ENCODE data around the gene MAPRE2. TPM values are rescaled to one million over a fixed set of nuclear protein-coding genes. Genes with fewer than 3 reads are reported as not detected.

The MAPRE2 gene
- total and polyA plus RNA-seq, 2 of the 13 experiments (the other 11 are each of a cell fraction or from before 2014, with no cell fraction given) = 34.5 to 67.9 TPM

GRCh38 chr18:35041815-35042387 is 688 bp downstream of the MAPRE2 start (continued):
- no peak for TF ChIP-seq ZBTB43 (CRISPR knock-in tag; conservative IDR thresholded peaks at IDR 0.05)
- TF ChIP-seq PPARG (CRISPR knock-in tag; conservative IDR thresholded peaks at IDR 0.05) = no peak
- no peak for TF ChIP-seq NR3C1 (CRISPR knock-in tag; IDR thresholded peaks at IDR 0.05)
- TF ChIP-seq ZNF558 (CRISPR knock-in tag; IDR thresholded peaks at IDR 0.05; ENCODE audit: borderline replicate concordance) = no peak
- TF ChIP-seq ZNF777 (CRISPR knock-in tag; IDR thresholded peaks at IDR 0.05) = 0 out of 2 replicates have a peak, but pooled peaks have one; percentile 11
- no peak for TF ChIP-seq PRMT3 (CRISPR knock-in tag; IDR thresholded peaks at IDR 0.05; ENCODE audit: borderline replicate concordance, low read depth)
- no peak for TF ChIP-seq ZNF687 (CRISPR knock-in tag; IDR thresholded peaks at IDR 0.05)
- no peak for TF ChIP-seq ZNF460 (CRISPR knock-in tag; IDR thresholded peaks at IDR 0.05; ENCODE audit: borderline replicate concordance)
- 0 out of 2 replicates have a peak, but pooled peaks have one; percentile 10 for TF ChIP-seq ZNF142 (CRISPR knock-in tag; IDR thresholded peaks at IDR 0.05)
- no peak for TF ChIP-seq ZFAT (CRISPR knock-in tag; conservative IDR thresholded peaks at IDR 0.05)
- no peak for TF ChIP-seq MEIS2 (CRISPR knock-in tag; IDR thresholded peaks at IDR 0.05)
- TF ChIP-seq TEAD2 (CRISPR knock-in tag; IDR thresholded peaks at IDR 0.05) = no peak
- no peak for TF ChIP-seq HES4 (CRISPR knock-in tag; IDR thresholded peaks at IDR 0.05; ENCODE audit: borderline replicate concordance)
- no peak for TF ChIP-seq IKZF5 (CRISPR knock-in tag; IDR thresholded peaks at IDR 0.05)
- no peak for TF ChIP-seq ATM (IDR thresholded peaks at IDR 0.05; ENCODE audit: borderline replicate concordance)

Measured in HepG2 (cell line).